DMS 273 treated with DMSO at 0.1 percent for 48 hours (cell line): ENCODE measurements around the gene CDH16.
"Not testable (repeated sequence)": the region's sequence is repeated elsewhere in the genome, so short reads cannot be mapped to it uniquely, and the experiment has no call there.

Source experiments
- DNase-seq: peaks from one replicate; lab custom pipeline; 2025; lab: John Stamatoyannopoulos, UW

Gene CDH16, protein sequence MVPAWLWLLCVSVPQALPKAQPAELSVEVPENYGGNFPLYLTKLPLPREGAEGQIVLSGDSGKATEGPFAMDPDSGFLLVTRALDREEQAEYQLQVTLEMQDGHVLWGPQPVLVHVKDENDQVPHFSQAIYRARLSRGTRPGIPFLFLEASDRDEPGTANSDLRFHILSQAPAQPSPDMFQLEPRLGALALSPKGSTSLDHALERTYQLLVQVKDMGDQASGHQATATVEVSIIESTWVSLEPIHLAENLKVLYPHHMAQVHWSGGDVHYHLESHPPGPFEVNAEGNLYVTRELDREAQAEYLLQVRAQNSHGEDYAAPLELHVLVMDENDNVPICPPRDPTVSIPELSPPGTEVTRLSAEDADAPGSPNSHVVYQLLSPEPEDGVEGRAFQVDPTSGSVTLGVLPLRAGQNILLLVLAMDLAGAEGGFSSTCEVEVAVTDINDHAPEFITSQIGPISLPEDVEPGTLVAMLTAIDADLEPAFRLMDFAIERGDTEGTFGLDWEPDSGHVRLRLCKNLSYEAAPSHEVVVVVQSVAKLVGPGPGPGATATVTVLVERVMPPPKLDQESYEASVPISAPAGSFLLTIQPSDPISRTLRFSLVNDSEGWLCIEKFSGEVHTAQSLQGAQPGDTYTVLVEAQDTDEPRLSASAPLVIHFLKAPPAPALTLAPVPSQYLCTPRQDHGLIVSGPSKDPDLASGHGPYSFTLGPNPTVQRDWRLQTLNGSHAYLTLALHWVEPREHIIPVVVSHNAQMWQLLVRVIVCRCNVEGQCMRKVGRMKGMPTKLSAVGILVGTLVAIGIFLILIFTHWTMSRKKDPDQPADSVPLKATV

DNA sequence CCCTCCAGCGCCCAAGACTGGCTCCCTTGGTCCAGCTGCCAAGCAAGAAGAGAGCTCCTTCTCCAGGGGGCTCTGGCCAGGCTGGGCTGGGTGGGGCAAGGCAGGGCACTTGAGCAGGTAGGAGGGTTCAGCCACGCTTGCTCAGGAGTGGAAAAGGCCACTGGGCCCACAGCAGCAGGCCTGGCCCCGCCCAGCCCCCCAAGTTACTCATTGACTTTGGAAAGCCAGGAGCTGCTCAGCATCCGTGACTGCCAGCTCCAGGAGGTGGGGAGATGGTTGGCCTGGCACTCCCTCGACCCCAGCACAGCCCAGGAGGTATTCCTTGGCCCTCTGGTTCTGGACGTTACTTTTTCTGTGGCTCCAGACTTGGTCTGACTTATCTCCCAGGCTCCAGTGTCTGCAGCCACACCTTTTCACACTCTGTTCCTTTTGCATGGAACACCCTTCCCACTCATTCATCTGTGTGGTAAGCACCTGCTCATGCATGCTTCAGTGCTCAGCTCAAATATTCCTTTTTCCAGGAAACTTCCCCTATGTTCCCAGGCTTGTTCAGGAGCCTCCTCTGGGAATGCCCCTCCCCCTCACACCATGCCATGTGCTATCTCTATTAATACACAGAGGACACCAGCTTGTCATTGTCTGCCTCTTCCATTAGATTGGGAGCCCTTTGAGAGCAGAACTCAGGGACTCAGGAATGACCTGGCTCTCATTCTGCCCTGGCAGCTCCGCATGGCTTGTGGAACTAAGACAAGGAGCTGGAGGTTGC, at the start of gene CDH16:
Gene CDH16 (minus strand): TSS at position 83 of the 766 bp plus-strand sequence. CDS start 820 bp downstream, outside the sequence.
- no peak for DNase-seq

DNA sequence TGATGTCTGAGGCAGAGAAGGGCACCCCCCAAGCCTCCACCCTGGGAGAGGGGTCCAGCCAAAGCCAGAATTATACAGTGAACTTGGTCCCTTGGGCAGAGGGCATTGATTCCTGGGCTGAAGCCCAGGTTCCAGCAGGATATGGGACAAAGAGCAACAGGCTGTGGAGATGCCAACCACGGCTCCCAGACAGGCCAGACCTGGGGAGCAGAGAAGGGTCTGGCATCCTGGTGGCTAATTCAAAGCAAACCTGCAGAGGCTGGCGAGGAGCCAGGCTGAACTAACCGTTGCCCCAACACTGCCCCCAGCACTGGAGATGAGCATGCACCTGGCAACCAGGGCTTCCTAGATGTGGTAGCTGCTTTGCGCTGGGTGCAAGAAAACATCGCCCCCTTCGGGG, 45.4 kb upstream of the CDH16 start:
- no peak for DNase-seq

DNA sequence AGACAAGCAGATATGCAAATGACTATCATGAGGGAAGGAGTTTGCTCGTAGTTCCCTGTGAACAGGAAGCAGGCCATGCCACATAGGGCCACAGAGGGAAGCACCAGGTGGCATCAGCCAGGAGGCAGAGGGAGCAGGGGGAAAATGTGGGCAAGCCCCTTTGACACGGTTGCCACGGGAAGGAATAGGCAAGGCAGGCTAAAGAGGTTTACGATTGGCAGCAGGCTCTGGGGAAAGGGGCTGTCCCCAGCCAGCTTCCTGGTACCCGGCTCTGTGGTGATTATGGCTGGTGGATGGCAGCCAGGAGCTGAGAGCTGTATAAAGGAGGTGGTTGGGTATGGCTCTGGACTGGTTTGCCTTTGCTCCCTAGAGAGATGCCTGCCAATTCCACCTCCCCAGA, 43.2 kb upstream of the CDH16 start:
- DNase-seq = peak; percentile 16

DNA sequence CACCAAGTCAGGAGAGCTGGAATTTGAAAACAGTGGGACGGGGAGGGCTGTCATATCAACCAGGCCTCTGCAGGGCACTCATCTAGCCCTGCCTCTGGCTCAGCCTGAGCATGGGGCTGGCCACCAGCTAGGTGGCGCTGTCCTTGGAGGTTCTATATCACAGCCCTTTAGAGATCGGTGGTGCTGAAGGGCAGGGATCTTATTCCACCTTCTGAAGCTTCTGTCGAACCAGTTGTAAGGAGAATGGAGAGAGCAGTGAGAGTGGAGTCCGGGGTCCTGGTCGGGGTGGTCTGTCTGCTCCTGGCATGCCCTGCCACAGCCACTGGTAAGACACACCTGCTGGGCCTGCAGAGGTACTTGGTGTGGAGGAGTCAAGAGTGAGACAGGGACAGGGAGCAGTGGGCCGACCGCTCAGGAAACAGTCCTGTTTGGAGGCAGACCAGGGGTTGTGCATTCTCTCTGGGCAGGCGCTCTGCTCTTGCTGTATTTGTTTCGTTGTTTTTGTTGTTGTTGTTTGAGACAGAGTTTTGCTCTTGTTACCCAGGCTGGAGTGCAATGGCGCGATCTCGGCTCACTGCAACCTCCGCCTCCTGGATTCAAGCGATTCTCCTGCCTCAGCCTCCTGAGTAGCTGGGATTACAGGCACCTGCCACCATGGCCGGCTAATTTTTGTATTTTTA, 42.5 kb upstream of the CDH16 start, which contains the start of gene CES3:
Gene CES3 (plus strand): TSS at position 202 of the 680 bp plus-strand sequence. CDS start 42 bp downstream, at position 244.
- peak; percentile 76 for DNase-seq

DNA sequence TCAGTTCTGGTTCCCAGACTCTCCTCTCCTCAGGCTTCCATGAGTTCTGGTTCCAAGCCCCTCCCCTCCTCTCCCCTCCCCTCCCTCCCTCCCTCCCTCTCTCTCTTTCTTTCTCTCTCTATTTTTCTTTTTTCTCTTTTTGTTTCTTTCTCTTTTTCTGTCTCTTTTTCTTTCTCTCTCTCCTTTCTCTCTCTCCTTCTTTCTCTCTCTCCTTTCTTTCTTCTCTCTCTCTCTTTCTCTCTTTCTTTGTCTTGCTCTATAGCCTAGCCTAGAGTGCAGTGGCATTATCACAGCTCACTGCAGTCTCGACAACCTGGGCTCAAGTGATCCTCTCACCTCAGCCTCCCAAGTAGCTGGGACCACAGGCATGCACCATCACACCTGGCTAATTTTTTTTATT, 41.6 kb upstream of the CDH16 start:
- no peak for DNase-seq

DNA sequence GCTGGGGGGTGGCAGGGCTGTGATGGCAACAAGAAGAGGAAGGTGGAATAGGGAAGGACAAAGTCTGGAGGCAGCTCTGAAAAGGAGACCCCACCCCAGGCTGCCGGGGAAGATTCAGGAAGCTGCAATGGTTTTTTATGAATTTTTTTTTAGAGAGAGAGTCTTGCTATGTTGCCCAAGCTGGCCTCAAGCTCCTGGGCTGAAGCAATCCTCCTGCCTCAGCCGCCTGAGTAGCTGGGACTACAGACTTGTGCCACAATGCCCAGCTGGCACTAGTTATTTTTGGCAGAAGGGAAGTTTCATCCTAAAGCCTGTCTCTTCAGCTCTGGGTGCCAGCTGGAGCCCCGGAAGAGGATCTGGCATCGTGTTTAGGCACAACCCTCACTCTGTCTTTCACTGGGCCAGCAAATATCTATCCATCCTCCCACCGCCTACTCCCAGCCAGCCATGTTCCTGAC, 41.0 kb upstream of the CDH16 start:
- peak; percentile 52 for DNase-seq

DNA sequence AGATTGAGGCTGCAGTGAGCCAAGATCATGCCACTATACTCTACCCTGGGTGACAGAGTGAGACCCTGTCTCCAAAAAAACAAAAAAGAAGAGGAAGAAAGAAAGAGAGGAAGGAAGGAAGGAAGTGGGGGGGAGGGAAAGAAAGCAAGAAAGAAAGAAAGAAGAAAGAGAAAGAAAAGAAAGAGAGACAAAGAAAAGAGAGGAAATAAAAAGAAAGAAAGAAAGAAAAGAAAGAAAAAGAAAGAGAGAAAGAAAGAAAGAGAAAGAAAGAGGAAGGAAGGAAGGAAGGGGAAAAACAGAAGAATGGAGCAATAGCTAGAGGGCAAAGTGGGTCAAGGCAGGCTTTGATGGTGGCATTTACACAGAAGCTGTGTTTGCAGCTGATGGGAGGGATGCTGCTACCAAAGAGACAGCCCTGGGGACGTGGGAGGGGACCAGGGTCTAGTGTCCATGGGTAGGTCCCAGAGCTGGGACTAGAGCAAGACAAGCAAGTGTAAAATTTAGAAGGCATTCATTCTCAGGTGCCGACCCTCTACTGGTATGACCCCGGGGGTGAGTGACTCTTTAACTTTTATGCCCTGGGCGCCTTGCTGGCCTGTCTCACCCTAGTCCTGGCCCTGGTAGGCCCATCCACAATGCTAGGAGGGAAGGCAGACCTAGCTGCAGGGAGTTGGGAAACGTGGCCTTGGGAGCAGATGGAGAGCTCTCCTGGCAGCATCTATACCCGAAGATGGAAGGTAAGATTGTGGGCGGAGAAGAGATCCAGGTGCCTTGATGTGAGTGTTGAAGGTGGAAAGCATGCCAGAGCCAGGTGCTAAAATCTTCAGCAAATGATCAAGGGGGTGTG, 40.4 kb upstream of the CDH16 start:
- DNase-seq = no peak

DNA sequence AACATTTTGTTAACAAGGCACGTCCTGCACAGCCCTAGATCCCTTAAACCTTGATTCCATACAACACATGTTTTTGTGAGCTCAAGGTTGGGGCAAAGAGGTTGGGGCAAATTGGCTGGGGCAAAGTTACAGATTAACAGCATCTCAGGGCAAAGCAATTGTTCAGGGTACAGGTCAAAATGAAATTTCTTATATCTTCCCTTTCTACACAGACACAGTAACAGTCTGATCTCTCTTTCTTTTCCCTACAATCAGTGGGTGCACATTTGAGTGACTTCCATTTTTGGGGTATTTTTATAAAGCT, 37.4 kb upstream of the CDH16 start:
- not testable (repeated sequence) for DNase-seq

DNA sequence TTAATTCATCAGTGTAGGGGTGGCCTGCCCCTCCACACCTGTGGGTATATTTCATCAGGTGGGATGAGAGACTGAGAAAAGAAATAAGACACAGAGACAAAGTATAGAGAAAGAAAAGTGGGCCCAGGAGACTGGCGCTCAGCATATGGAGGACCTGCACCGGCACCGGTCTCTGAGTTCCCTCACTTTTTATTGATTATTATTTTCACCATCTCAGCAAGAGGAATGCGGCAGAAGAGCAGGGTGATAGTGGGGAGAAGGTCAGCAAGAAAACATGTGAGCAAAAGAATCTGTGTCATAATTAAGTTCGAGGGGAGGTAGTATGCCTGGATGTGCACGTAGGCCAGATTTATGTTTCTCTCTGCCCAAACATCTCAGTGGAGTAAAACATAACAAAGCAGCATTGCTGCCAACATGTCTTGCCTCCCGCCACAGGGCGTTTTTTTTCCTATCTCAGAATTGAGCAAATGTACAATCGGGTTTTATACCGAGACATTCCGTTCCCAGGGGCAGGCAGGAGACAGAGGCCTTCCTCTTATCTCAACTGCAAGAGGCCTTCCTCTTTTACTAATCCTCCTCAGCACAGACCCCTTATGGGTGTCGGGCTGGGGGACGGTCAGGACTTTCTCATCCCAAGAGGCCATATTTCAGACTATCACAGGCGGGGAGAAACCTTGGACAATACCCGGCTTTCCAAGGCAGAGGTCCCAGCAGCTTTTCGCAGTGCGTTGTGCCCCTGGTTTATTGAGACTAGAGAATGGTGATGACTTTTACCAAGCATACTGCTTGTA, 36.9 kb upstream of the CDH16 start:
- DNase-seq = not testable (repeated sequence)

DNA sequence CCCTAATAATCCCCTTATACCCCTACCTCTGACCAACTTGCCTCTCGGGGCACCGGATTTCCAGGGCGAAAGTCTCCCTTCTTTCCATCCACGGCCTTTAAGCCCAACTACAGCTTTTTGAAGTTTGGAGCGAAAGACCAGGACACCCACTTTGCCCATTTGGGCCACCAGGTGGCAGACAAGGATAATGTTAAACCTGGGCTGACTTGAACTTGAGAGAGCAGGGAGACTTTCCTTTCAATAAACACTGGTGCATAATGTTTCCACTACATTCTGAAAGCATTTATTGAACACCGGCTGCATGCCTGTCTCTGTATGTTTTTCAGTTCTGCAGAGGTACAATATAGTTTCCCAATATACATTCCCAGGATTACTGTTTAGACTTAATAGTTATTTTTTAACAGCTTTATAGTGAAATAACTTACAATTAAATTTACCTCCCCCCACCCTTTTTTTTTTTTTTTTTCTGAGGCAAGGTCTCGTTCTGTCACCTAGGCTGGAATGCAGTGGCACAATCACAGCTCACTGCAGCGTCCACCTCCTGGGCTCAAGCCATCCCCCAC, 35.5 kb upstream of the CDH16 start:
- peak; percentile 46 for DNase-seq

DNA sequence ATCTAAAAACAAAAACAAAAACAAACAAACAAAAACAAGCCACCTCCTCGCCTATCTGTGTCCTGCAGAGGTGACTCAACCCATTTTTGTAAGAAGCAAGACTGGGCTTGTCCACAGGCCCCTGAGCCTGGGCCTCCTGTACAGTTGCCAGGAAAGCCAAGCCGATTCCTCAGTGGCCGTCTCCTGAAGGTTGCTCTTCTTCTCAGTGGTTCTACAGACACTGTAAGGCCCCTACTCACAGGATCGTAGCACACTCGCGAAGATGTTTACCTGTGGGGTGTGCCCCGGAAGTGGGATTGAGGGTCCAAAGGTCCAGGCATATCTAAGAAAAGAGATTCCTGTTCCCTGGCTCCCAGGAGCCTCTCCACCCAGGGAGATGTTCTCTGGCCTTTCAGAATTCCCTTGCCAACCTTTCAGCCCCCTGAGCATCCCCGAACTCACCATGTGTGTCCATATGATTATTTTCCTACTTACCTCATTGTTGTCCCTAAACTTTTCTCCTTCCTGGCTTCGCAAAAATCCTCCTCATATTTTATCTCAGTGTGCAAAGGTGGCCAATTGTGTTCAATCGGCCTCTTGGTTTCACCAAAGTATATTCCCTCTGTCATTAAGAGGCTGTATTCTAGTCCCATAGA, 34.9 kb upstream of the CDH16 start:
- no peak for DNase-seq

DNA sequence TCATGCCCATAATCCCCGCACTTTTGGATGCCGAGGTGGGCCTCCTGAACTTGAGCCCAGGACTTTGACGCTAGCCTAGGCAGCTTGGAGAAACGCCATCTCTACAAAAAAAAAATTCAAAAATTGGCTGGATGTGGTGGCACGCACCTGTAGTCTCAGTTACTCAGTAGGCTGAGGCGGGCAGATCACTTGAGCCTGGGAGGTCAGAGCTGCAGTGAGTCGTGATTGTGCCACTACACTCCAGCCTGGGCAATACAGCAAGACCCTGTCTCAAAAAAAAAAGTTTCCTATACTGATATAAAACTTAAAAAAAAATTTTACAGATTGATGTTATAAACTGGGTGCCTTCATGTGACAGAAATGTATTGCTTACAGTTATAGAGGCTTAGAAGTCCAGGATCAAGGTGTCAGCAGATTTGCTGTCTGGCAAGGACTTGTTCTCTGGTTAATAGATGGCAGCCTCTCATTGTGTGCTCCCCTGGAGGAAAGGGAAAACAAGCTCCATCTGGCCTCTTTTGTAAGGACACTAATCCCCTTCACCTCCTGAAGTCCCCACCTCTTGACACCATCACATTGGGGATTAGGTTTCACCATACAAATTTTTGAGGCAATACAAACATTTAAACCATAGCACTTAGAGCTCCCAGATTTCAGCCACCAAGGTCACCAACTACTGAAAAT, 33.9 kb upstream of the CDH16 start:
- DNase-seq = no peak

DNA sequence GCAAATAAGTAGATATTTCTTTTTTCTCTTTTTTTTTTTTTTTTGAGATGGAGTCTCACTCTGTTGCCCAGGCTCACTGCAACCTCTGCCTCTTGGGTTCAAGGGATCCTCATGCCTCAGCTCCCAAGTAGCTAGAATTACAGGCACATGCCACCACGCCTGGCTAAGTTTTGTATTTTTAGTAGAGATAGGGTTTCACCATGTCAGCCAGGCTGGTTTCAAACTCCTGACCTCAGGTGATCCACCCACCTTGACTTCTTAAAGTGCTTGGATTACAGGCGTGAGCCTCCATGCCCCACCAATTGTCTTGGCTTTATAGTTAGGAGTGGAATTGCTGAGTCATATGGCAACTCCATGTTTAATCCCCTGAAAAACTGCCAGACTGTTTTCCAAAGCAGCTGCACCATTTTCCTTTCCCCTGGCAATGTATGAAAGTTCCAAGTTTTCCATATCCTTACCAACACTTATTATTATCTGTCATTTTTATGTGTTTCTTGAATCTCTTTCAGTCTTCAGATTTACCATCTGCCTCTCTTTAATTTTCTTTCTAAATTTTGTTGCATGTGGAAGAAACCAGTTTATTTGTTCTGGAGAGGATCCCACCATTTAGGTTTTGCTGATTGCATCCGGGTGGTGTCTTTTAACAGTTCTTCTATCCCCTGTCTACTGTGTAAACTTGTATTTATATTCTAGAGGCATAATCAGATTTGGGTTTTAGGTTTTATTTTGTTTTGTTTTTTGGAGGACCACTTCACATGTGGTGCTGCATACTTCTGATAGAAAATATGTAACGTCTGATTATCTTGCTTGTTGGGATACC, 32.5 kb upstream of the CDH16 start:
- no peak for DNase-seq

DNA sequence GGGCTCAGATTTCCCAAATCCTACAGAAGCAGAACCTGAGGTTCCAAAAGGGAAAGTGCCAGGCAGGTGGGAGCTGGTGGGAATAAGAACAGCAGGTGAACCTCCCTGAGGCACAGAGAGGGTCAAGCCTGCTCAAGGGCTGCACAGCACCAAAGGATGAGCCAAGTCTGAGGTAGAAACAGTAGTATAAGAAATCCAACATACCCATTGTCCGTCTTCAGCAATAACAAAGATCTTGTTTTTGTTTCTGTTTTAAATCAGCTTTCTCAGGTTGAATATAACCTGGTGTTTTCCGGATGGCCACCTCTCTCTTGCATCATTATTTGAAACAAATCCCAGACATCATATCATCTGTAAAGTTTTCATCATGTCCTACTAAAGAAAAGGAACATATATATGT, 31.8 kb upstream of the CDH16 start:
- DNase-seq = no peak

DNA sequence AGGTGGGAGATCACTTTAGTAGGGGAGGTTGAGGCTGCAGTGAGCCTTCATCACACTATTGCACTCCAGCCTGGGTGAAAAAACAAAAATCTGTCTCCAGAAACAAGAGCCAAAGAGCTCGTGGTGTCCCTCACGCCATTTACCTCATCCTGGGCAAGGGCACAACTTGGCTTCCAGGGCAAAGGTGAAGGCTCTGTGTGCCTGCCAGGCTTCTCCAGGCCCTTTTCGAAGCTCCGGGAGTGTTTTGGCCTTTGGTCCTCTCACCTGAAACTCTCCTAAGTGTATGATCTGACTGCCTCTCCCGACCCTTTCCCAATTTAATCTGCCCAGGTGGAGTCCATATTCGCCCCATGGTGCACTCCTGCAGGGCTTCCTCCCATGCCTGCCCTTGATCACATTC, 30.8 kb upstream of the CDH16 start:
- DNase-seq = no peak

DNA sequence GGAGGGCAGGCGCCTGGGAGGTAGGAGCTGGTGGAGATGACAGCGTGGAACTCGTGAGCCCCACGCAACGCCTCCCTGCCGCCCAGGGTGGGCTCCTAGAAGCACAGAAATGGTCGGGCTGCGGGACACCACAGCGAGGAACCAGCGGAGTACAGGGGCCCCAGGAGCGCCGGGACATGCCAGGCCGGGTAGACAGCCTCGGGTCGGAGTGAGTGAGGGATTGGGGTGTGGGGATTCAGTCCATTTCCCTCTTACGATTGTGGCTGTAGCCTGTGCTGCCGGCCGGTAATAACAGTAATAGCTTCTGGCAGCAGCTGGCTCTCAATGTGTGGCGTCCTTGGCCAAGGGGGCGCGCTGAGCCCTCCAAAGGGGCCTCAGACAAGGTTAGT, 30.1 kb upstream of the CDH16 start:
- no peak for DNase-seq

DNA sequence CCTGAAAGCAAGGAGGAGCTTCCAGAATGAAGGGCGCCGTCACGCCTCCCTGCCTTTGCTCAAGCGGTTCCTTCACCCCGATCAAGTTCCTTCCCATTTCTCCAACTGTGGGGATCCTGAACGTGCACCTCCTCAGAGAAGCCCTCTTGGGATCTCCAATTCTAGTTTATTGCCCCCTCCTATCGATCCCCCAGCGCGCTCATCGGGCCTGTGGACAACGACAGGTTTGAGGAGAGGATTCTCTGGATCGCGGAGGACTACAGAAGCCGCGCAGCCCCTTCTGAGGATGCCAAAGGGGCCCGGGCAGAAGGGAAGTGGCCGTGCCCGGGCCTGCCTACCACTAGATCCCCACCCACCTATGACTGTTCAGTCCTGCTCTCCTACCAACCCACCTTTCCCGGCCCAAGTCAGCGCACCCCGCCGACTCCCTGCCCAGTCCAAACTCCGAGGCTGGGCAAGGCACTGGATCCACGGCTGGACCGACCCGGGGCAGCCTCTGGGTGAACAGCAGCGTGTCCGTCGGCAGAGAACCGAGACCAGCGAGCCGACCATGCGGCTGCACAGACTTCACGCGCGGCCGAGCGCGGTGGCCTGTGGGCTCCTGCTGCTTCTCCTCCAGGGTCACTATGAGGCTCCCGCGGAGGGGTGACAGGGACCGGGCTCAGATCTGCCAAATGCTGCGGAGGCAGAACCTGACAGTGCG, 29.6 kb upstream of the CDH16 start:
- no peak for DNase-seq
